Adrenal gland (tissue), 12 donors: ENCODE data around the gene SMCO1. TPM values are rescaled to one million over a fixed set of nuclear protein-coding genes. Genes with fewer than 3 reads are reported as not detected.
"Not testable (repeated sequence)": the region's sequence is repeated elsewhere in the genome, so short reads cannot be mapped to it uniquely, and the experiment has no call there.

Experiments used
- DNase-seq, 7 donors: peaks; one replicate each; pipeline ENCODE4 v3.0.0-alpha.2; 2019 to 2020
- H3K27ac ChIP-seq, 5 donors: fragments of 200-600 bp; sonication (generic) in 4 of 5; 1 replicate in 3 of 5; 2 replicates in 2 of 5; pipeline versions ENCODE4 v1.5.1 to v1.8.0; 2016 to 2020; ENCODE audit warnings: mild to moderate bottlenecking in 1 of 5
- H3K27me3 ChIP-seq: fragments of 200-600 bp; 2 replicates; pipeline ENCODE4 v1.8.0; 2021
- H3K36me3 ChIP-seq, 2 donors: fragments of 200-600 bp; replicated peaks in 1 of 2; 1 replicate in 1 of 2; 2 replicates in 1 of 2; pipeline versions ENCODE4 v1.5.1 to v1.8.0; 2018 to 2022
- H3K4me1 ChIP-seq, 2 donors: fragments of 200-600 bp; replicated peaks in 1 of 2; 1 replicate in 1 of 2; 2 replicates in 1 of 2; pipeline versions ENCODE4 v1.5.1 to v1.8.0; 2018 to 2021
- H3K4me3 ChIP-seq, 4 donors: fragments of 200-600 bp; sonication (generic) in 3 of 4; one replicate each; pipeline ENCODE4 v1.5.1; 2016 to 2018
- H3K9me3 ChIP-seq, 3 donors: fragments of 200-600 bp; sonication (generic) in 1 of 3; replicated peaks in 1 of 3; 1 replicate in 2 of 3; 2 replicates in 1 of 3; pipeline versions ENCODE4 v1.5.1 to v1.8.0; 2016 to 2021
- POLR2A ChIP-seq, 2 donors: fragments of 450-650 bp; IDR thresholded peaks; one replicate each; pipeline ENCODE4 v1.6.1; 2017; ENCODE audit warnings: antibody characterized with exemption in 2 of 2, mild to moderate bottlenecking in 2 of 2, moderate library complexity in 1 of 2
- WGBS, 4 donors: extraction: QIAGEN DNeasy Blood & Tissue Kit in 2 of 4; methylation state at CpG; one replicate each; pipeline versions ENCODE4 v1.1.5 to v1.1.7; 2013 to 2017; 5-methylcytosine and 5-hydroxymethylcytosine counted together
- intact Hi-C, 2 donors: fragments of 100-400 bp; cut with DNase I; formaldehyde crosslinking; loops; one replicate each; pipeline versions ENCODE4 v1.14.1 to v1.15.0; 2022 to 2023
- polyA plus RNA-seq, 3 donors: library from polyadenylated mRNA; stranded (reverse); fragments of 200-250 nt in 2 of 3; fragments of 350-450 nt in 1 of 3; fragmentation: Illumina TruSeq in 1 of 3; extraction: RNeasy Lipid Tissue Mini Kit (QIAGEN cat#74804) in 1 of 3; gene quantifications; one replicate each; pipeline ENCODE4 v1.2.3, GENCODE V29; 2013 to 2014
- total RNA-seq, 9 donors: library from RNA; depleted of rRNA in 4 of 9; stranded (reverse); fragments of >200 nt in 4 of 9; fragments of 120-200 nt in 1 of 9; fragmentation: NEBNext Ultra II Directional in 1 of 9; extraction: Animal tissue kit (Norgen Biotek cat#: 25700) in 1 of 9; gene quantifications; one replicate each; pipeline versions ENCODE4 v1.1.0 to v1.2.4, GENCODE V29; 2013 to 2023
- TF ChIP-seq, protein P1 (sequence below), 6 experiments: fragments of 450-650 bp in 4 of 6; fragments of 200-600 bp in 2 of 6; sonication (generic) in 1 of 6; IDR thresholded peaks; 1 replicate in 5 of 6; 2 replicates in 1 of 6; pipeline versions ENCODE4 v1.5.1 to v1.8.0; 2016 to 2021; ENCODE audit warnings: antibody characterized with exemption in 6 of 6, mild to moderate bottlenecking in 2 of 6, moderate library complexity in 1 of 6
- donor health status: healthy with polysubstance abuse.
- donor health status: Bipolar disorder and iron deficiency.
- donor health status: DM: yes; HTN: yes; CAD: no.
- donor health status: DM: no; HTN: no; CAD: no.
- donor health status: DM: no; HTN: no; CAD: no.
- donor health status: DM: yes; HTN: yes; CAD: no.

SMCO1 gene
- total and polyA plus RNA-seq, 12 donors = 0.07 to 0.11 TPM; not detected in 10

DNA sequence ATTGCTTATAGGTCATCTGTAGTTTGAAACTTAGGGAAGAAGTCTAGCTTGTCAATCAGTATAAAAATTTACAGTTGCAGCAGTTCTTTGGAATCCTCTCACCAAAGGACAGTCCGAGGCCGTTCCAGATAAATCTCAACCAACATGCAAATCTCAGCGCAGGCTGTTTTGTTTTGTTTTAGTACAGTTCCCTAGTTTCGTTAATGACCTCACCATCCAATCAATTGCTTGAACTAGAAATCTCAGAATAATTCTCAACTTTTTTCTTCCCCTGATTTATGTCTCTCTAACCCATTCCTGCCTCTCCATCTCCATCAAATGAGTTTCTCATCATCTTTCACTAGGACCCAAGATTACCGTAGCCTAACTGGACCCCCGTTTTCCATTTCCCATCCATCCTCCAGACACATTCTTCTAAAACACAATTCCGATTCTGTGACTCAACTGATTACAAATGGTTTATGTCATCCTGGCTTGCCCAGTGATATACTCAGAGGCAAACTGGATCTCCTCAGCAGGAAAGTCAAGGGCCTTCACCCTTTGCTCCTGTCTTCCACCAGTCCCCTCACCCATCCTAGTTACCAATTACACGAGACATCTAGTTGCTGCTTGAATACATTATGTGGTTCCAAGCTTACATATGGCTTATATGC is 1.3 kb downstream of the SMCO1 start:
- Histone ChIP-seq H3K36me3 (no peaks in the 10 kb centered on the region), H3K4me1 (no peaks in the 10 kb centered on the region), H3K27ac (no peak overlapping the region), H3K4me3 (no peak overlapping the region), H3K9me3 (peaks cover 0 to 1% (median 0%) of the 10 kb centered on the region in 3 donors), H3K27me3 (no peaks in the 10 kb centered on the region)
- TF ChIP-seq, protein P1, sequence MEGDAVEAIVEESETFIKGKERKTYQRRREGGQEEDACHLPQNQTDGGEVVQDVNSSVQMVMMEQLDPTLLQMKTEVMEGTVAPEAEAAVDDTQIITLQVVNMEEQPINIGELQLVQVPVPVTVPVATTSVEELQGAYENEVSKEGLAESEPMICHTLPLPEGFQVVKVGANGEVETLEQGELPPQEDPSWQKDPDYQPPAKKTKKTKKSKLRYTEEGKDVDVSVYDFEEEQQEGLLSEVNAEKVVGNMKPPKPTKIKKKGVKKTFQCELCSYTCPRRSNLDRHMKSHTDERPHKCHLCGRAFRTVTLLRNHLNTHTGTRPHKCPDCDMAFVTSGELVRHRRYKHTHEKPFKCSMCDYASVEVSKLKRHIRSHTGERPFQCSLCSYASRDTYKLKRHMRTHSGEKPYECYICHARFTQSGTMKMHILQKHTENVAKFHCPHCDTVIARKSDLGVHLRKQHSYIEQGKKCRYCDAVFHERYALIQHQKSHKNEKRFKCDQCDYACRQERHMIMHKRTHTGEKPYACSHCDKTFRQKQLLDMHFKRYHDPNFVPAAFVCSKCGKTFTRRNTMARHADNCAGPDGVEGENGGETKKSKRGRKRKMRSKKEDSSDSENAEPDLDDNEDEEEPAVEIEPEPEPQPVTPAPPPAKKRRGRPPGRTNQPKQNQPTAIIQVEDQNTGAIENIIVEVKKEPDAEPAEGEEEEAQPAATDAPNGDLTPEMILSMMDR (IDR thresholded peaks at IDR 0.05) = no peak
- TF ChIP-seq POLR2A (IDR thresholded peaks at IDR 0.05) = no peak
- intact Hi-C loops = no loop called here
- no peak for DNase-seq
- 74 to 89% (median 81%) methylated on average over 8 of the region's 8 CpGs for WGBS, 4 donors

DNA sequence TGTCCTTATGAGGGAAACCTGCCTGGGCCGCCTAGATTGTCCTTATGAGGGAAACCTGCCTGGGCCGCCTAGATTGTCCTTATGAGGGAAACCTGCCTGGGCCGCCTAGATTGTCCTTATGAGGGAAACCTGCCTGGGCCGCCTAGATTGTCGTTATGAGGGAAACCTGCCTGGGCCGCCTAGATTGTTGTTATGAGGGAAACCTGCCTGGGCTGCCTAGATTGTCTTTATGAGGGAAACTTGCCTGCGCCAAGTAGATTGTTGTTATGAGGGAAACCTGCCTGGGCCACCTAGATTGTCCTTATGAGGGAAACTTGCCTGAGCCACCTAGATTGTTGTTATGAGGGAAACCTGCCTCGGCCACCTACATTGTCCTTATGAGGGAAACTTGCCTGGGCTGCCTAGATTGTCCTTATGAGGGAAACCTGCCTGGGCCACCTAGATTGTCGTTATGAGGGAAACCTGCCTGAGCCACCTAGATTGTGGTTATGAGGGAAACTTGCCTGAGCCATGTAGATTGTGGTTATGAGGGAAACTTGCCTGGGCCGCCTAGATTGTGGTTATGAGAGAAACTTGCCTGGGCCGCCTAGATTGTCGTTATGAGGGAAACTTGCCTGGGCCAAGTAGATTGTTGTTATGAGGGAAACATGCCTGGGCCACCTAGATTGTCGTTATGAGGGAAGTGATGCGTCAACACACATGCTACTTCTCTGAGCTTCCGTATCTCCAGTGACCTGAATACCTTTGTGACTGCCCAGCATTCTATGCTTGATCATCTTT is 3.3 kb downstream of the SMCO1 start:
- H3K36me3 ChIP-seq, H3K27ac ChIP-seq, H3K4me1 ChIP-seq, DNase-seq, H3K27me3 ChIP-seq, H3K4me3 ChIP-seq, H3K9me3 ChIP-seq, intact Hi-C loops: not testable (repeated sequence)
- 85 to 92% (median 88%) methylated on average over 9 to 13 of the region's 15 CpGs for WGBS, 4 donors

DNA sequence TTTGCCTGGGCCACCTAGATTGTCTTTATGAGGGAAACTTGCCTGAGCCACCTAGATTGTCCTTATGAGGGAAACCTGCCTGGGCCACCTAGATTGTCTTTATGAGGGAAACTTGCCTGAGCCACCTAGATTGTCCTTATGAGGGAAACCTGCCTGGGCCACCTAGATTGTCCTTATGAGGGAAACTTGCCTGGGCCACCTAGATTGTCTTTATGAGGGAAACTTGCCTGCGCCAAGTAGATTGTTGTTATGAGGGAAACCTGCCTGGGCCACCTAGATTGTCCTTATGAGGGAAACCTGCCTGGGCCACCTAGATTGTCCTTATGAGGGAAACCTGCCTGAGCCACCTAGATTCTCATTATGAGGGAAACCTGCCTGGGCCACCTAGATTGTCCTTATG is 4.0 kb downstream of the SMCO1 start:
- 92 to 100% (median 97%) methylated on average over 1 of the region's 1 CpG for WGBS, 4 donors
- H3K9me3 ChIP-seq, DNase-seq, H3K27me3 ChIP-seq, H3K36me3 ChIP-seq, H3K4me3 ChIP-seq, H3K27ac ChIP-seq, H3K4me1 ChIP-seq, intact Hi-C loops: not testable (repeated sequence)

DNA sequence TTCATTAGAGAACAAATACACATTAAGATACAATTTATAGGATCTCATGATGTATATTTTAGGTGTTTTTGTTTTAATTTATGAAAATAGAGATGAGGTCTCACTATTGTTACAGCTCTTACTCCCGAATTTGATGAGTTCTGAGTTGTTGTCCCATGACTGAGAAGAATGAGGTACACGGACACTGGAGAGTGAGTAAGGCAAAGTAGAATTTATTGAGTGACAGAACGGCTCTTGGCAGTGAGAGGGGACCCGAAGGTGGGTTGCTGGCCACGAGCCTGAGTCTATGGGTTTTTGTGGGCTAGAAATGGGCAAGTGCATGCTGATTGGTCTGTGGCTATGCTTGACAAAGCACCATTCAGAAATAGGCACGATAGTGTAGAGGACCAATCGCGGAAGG is 8.5 kb downstream of the SMCO1 start:
- intact Hi-C loops = no loop called here
- WGBS, 4 donors = 79 to 88% (median 82%) methylated on average over 8 of the region's 8 CpGs

DNA sequence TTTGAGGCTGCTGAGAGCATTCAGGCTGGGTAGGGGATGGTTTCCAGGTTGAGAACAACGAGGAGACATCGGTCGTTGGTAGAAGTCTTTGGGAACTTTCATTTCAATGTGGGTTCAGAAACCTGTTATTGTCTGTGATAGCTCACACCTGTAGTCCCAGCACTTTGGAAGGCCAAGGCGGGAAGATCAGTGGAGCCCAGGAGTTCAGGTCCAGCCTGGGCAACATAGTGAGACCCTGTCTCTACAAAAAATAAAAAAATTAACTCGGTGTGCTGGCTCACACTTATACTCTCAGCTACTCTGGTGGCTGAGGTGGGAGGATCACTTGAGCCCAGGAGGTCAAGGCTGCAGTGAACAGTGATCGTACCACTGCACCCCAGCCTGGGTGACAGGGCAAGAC is 10.6 kb downstream of the SMCO1 start:
- Histone ChIP-seq H3K4me1 (peaks cover 12 to 20% of the 10 kb centered on the region in 2 donors), H3K9me3 (no peaks in the 10 kb centered on the region), H3K4me3 (no peak overlapping the region), H3K36me3 (no peaks in the 10 kb centered on the region), H3K27ac (peak overlapping the region in 1 of 5 donors; percentile 98), H3K27me3 (no peaks in the 10 kb centered on the region)
- WGBS, 4 donors = 90 to 98% (median 95%) methylated on average over 6 of the region's 6 CpGs
- TF ChIP-seq, protein P1 (IDR thresholded peaks at IDR 0.05) = no peak
- no peak for TF ChIP-seq POLR2A (IDR thresholded peaks at IDR 0.05)
- intact Hi-C loops = no loop called here
- no peak for DNase-seq

More for the DNA sequence above, 8.5 kb downstream of the SMCO1 start:
- no peaks in the 10 kb centered on the region for H3K27me3 ChIP-seq
- H3K4me3 ChIP-seq = no peak overlapping the region
- H3K27ac ChIP-seq = no peak overlapping the region
- H3K36me3 ChIP-seq = no peaks in the 10 kb centered on the region
- peaks cover 0 to 3% of the 10 kb centered on the region in 2 donors for H3K4me1 ChIP-seq
- no peak for TF ChIP-seq POLR2A (IDR thresholded peaks at IDR 0.05)
- TF ChIP-seq, protein P1 (IDR thresholded peaks at IDR 0.05) = no peak
- H3K9me3 ChIP-seq = no peaks in the 10 kb centered on the region
- no peak for DNase-seq

DNA sequence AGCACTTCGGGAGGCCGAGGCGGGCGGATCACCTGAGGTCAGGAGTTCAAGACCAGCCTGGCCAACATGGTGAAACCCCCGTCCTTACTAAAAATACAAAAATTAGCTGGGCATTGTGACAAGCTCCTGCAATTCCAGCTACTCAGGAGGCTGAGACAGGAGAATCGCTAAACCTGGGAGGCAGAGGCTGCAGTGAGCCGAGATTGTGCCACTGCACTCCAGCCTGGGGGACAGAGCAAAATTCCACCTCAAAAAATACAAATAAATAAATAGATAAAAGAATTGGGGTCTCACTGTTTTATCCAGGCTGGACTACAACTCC is 11.1 kb downstream of the SMCO1 start:
- 21 to 30% (median 23%) methylated on average over 6 to 7 of the region's 7 CpGs for WGBS, 4 donors
- Histone ChIP-seq H3K4me1 (peaks cover 12 to 25% of the 10 kb centered on the region in 2 donors), H3K27ac (peak overlapping the region in 4 of 5 donors; percentile 96 to 98 (median 98))

More for the DNA sequence above, 11.1 kb downstream of the SMCO1 start:
- H3K27me3 ChIP-seq, H3K36me3 ChIP-seq, intact Hi-C loops, H3K9me3 ChIP-seq, DNase-seq: not testable (repeated sequence)
- peak overlapping the region in 2 of 4 donors; percentile 89 to 95 for H3K4me3 ChIP-seq
